Endothelial cell of umbilical vein (primary cell): ENCODE data around the gene NFE2L1. TPM values are rescaled to one million over a fixed set of nuclear protein-coding genes. Genes with fewer than 3 reads are reported as not detected.

ENCODE experiments used
- BruUV-seq: library from RNA; stranded (reverse); fragments of 400-500 nt; replicated peaks from 2 replicates; lab custom pipeline; 2021; lab: Mats Ljungman, UMichigan
- CTCF ChIA-PET: fragments of 300-600, 350-600 bp; sonication (Branson Sonifier 250); formaldehyde crosslinking; loops from one replicate; lab custom pipeline; 2021; ENCODE audit warnings: antibody characterized with exemption, inconsistent platforms; lab: Charles Lee
- POLR2A ChIA-PET: fragments of 300-600, 350-600 bp; sonication (Branson Sonifier 250); formaldehyde crosslinking; loops from one replicate; lab custom pipeline; 2021; ENCODE audit warnings: antibody characterized with exemption, inconsistent platforms; lab: Charles Lee
- DNase-seq: peaks from one replicate; pipeline ENCODE4 v3.0.0-alpha.2; 2011; ENCODE audit warnings: low read depth, low spot score
- FAIRE-seq: peaks from 2 replicates; lab custom pipeline; 2011; peaks lifted over from hg19 to GRCh38; lab: Jason Lieb, UNC
- H2AFZ ChIP-seq: 2 replicates; pipeline ENCODE4 v1.6.0; 2012; ENCODE audit warnings: low read depth, low read length, control low read depth, inconsistent platforms
- H3K27ac ChIP-seq: 2 replicates; pipeline ENCODE4 v1.5.1; 2011; ENCODE audit warnings: low read depth, mild to moderate bottlenecking, control low read depth, low read length, moderate library complexity; ENCODE audit not compliant: insufficient read depth
- H3K27me3 ChIP-seq, 2 experiments: 2 replicates each; pipeline versions ENCODE4 v1.6.0 to v1.6.1; 2011; ENCODE audit warnings: low read length in 2 of 2, mixed read lengths in 1 of 2; ENCODE audit not compliant: control insufficient read depth in 2 of 2, insufficient read depth in 2 of 2
- H3K36me3 ChIP-seq, 2 experiments: 2 replicates in 1 of 2; 3 replicates in 1 of 2; pipeline ENCODE4 v1.5.1; 2011; ENCODE audit warnings: low read length in 2 of 2, mild to moderate bottlenecking in 1 of 2, moderate library complexity in 1 of 2; ENCODE audit not compliant: control insufficient read depth in 2 of 2, insufficient read depth in 2 of 2; ENCODE audit errors: extremely low read depth in 1 of 2
- H3K4me1 ChIP-seq: 3 replicates; pipeline ENCODE4 v1.5.1; 2011; ENCODE audit warnings: mild to moderate bottlenecking, low read length; ENCODE audit not compliant: control insufficient read depth, insufficient read depth; ENCODE audit errors: extremely low read depth
- H3K4me2 ChIP-seq: 2 replicates; pipeline ENCODE4 v1.6.1; 2011; ENCODE audit warnings: low read length, control low read depth, mixed read lengths; ENCODE audit not compliant: insufficient read depth
- H3K4me3 ChIP-seq, 3 experiments: fragments of 200-600 bp in 1 of 3; sonication (generic), shearing (Covaris generic) in 1 of 3; replicated peaks in 1 of 3; 2 replicates each; pipeline ENCODE4 v1.5.1; 2011 to 2016; ENCODE audit warnings: control low read depth in 3 of 3, low read length in 3 of 3, mild to moderate bottlenecking in 2 of 3, inconsistent platforms in 1 of 3, low read depth in 1 of 3, moderate library complexity in 1 of 3; ENCODE audit not compliant: insufficient read depth in 1 of 3
- H3K79me2 ChIP-seq: 2 replicates; pipeline ENCODE4 v1.6.0; 2012; ENCODE audit warnings: low read length, inconsistent platforms; ENCODE audit not compliant: control insufficient read depth, insufficient read depth
- H3K9ac ChIP-seq: replicated peaks from 2 replicates; pipeline ENCODE3; 2011; ENCODE audit warnings: low read length, control low read depth; ENCODE audit not compliant: insufficient read depth; ENCODE audit errors: extremely low read depth
- H3K9me1 ChIP-seq: replicated peaks from 3 replicates; pipeline ENCODE4 v1.6.0; 2011; ENCODE audit warnings: mild to moderate bottlenecking, low read length; ENCODE audit not compliant: control insufficient read depth, insufficient read depth; ENCODE audit errors: extremely low read depth
- H3K9me3 ChIP-seq: replicated peaks from 2 replicates; pipeline ENCODE4 v1.5.1; 2012; ENCODE audit warnings: low read length, inconsistent platforms; ENCODE audit not compliant: control insufficient read depth, insufficient read depth
- H4K20me1 ChIP-seq: replicated peaks from 2 replicates; pipeline ENCODE3; 2011; ENCODE audit warnings: mild to moderate bottlenecking, low read length; ENCODE audit not compliant: control insufficient read depth, insufficient read depth; ENCODE audit errors: extremely low read depth
- EZH2 ChIP-seq: IDR thresholded peaks from 2 replicates; pipeline ENCODE4 v1.6.1; 2012; ENCODE audit warnings: borderline replicate concordance, low read depth, mild to moderate bottlenecking, moderate library complexity, low read length, inconsistent platforms; ENCODE audit not compliant: severe bottlenecking
- POLR2A ChIP-seq: IDR thresholded peaks from 2 replicates; pipeline ENCODE4 v1.6.1; 2012; ENCODE audit warnings: low read depth, mild to moderate bottlenecking, control low read depth, low read length
- POLR2AphosphoS5 ChIP-seq: IDR thresholded peaks from 2 replicates; pipeline ENCODE4 v1.6.1; 2012; ENCODE audit warnings: low read depth, mild to moderate bottlenecking, control low read depth, low read length, moderate library complexity; ENCODE audit not compliant: insufficient read depth
- dilution Hi-C: fragments of 300-500 bp; cut with MboI; formaldehyde crosslinking; loops from one replicate; pipeline ENCODE4 v1.15.0; 2019; ENCODE audit warnings: low sequenced_read_pairs; ENCODE audit not compliant: extremely low pct_ligation_motif_present
- intact Hi-C: fragments of 100-400 bp; cut with micrococcal nuclease; formaldehyde crosslinking; loops from one replicate; pipeline ENCODE4 v1.10.0; 2022
- polyA plus RNA-seq, 4 experiments: library from polyadenylated mRNA; depleted of rRNA in 3 of 4; stranded (reverse) in 3 of 4; unstranded in 1 of 4; fragments of >200 nt; gene quantifications; 2 replicates each; pipeline versions ENCODE4 v1.2.1 to v1.2.3, GENCODE V29; 2011 to 2012; ENCODE audit warnings: missing spikeins in 1 of 4
- total RNA-seq: library from RNA; stranded (reverse); gene quantifications from 2 replicates; pipeline ENCODE4 v1.2.3, GENCODE V29; 2021

NFE2L1 gene
- total and polyA plus RNA-seq, 2 donors (not counting 3 experiments of a cell fraction or from before 2014, with no cell fraction given), result 187 to 236 TPM

- Histone ChIP-seq H3K4me1 (peaks cover 47% of the 10 kb centered on the region), H3K27me3 (no peaks in the 10 kb centered on the region), H3K9me1 (no peaks in the 10 kb centered on the region), H3K9ac (peak overlapping the region; percentile 88), H2AFZ (peak overlapping the region; percentile 43), H3K4me2 (peak overlapping the region; percentile 79), H3K4me3 (peak overlapping the region; percentile 64 to 91 (median 71)), H3K79me2 (peaks cover 42% of the 10 kb centered on the region), H3K9me3 (no peaks in the 10 kb centered on the region), H3K27ac (peak overlapping the region; percentile 72), H3K36me3 (peaks cover 2% of the 10 kb centered on the region in 2 experiments), H4K20me1 (no peaks in the 10 kb centered on the region)
- TF ChIP-seq POLR2AphosphoS5 (peak; percentile 95), POLR2A (peak; percentile 94), EZH2 (no peak)
- DNase-seq (peak; percentile 89), FAIRE-seq (no peak)
- CTCF ChIA-PET, result interaction anchor here (1.0 to 6.3 kb wide), 8 partner anchors 12 to 31 kb away, joined by 3 to 64 read pairs (median 11); no protein-coding TSS in a partner anchor
- POLR2A ChIA-PET, result interaction anchor here (0.7 to 2.2 kb wide), 12 partner anchors 10 to 688 kb away, joined by 3 to 9 read pairs (median 6); partner anchors contain the start of genes CBX1 and COPZ2
- BruUV-seq, result no TSS peak
- dilution Hi-C loops (no loop called here), intact Hi-C loops (loop anchor here (1.0 to 5.0 kb wide), 5 partner anchors 18 to 194 kb away; partner anchors contain the start of gene CBX1)
These were observed 396 bp downstream of the NFE2L1 start for GRCh38 chr17:48048384-48049126.

- peaks cover 7 to 17% of the 10 kb centered on the region in 2 experiments for H3K36me3 ChIP-seq
- CTCF ChIA-PET, result interaction anchor here (2.1 to 6.3 kb wide), 4 partner anchors 17 to 29 kb away, joined by 8 to 64 read pairs (median 24); no protein-coding TSS in a partner anchor
- no peak for FAIRE-seq
- H3K27me3 ChIP-seq, result no peaks in the 10 kb centered on the region
- peak overlapping the region; percentile 12 for H3K4me2 ChIP-seq
- TF ChIP-seq POLR2AphosphoS5 (no peak), EZH2 (no peak)
- no peaks in the 10 kb centered on the region for H3K9me3 ChIP-seq
- BruUV-seq, result no TSS peak
- H3K9ac ChIP-seq, result peak overlapping the region; percentile 36
- H3K79me2 ChIP-seq, result peaks cover 67% of the 10 kb centered on the region
- peaks cover 55% of the 10 kb centered on the region for H3K4me1 ChIP-seq
- H3K4me3 ChIP-seq, result peak overlapping the region in 1 of 3 experiments; percentile 2
- intact Hi-C loops (no loop called here), dilution Hi-C loops (no loop called here)
- no peaks in the 10 kb centered on the region for H3K9me1 ChIP-seq
- H4K20me1 ChIP-seq, result no peaks in the 10 kb centered on the region
- POLR2A ChIA-PET, result no interaction called here
- peak overlapping the region; percentile 62 for H3K27ac ChIP-seq
- H2AFZ ChIP-seq, result no peak overlapping the region
- no peak for DNase-seq
These were observed 3.1 kb downstream of the NFE2L1 start for GRCh38 chr17:48051283-48051682.
